GM12891 (cell line): Measurements from ENCODE around the gene CAMTA1.

ENCODE experiments used
- DNase-seq: peaks from one replicate; pipeline ENCODE4 v3.0.0; 2011; ENCODE audit warnings: low spot score; ENCODE audit not compliant: insufficient read length
- FAIRE-seq: peaks from 2 replicates; lab custom pipeline; 2011; peaks lifted over from hg19 to GRCh38; lab: Jason Lieb, UNC
- PAX5 ChIP-seq: IDR thresholded peaks from 2 replicates; pipeline ENCODE4 v1.6.1; 2011; ENCODE audit warnings: low read length, moderate library complexity, mild to moderate bottlenecking; ENCODE audit not compliant: insufficient read depth, severe bottlenecking
- POLR2A ChIP-seq: IDR thresholded peaks from 2 replicates; pipeline ENCODE4 v1.6.1; 2011; ENCODE audit warnings: low read depth, low read length, control low read depth
- POLR2AphosphoS5 ChIP-seq: IDR thresholded peaks from 2 replicates; pipeline ENCODE4 v1.6.1; 2011; ENCODE audit warnings: low read depth, low read length, control low read depth
- POU2F2 ChIP-seq: IDR thresholded peaks from 2 replicates; pipeline ENCODE4 v1.6.1; 2011; ENCODE audit warnings: low read depth, mild to moderate bottlenecking, control low read depth, low read length, moderate library complexity
- SPI1 ChIP-seq: IDR thresholded peaks from 2 replicates; pipeline ENCODE4 v1.6.1; 2011; ENCODE audit warnings: low read depth, low read length, control low read depth
- TAF1 ChIP-seq: IDR thresholded peaks from 2 replicates; pipeline ENCODE4 v1.6.1; 2011; ENCODE audit warnings: low read depth, low read length, control low read depth

The CAMTA1 gene

DNA sequence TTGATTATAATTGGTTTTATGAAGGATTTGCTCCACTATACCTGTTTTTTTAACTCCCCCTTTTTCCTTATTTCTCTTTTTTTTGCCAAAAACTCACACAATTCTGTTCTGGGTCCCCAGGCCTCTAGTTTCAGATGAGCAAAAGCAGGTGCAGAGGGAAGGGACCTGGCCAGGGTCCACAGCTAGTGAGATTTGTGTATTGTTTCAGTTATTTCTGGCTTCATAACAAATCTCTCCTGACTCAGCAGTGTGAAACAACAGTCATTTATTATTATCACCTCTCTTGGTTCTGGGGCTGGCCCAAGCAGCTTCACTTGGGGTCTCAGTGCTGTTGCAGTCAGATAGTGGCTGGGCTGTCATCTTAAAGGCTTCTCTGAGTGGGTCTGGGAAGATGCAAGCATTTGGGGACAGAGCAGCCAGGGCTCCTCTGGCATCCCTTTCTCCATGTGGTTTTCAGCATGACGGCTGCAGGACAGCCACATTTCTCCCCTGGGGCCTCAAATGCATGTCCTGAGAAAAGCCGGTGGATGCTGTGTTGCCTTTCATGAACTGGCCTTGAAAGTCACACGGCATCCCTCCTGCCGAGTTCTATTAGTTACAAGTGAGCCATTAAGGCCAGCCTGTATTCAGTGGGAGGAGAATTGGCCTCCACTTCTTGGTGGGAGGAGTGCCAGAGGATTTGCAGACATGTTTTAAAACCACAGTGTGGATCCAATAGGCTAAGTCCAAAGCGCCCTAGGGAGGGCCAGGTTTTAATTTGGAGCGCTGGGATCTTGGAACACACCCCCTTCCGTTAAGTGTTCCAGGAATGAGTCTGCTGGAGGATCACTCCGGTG, 137.1 kb downstream of the CAMTA1 start:
- DNase-seq, result no peak
- no peak for FAIRE-seq
- TF ChIP-seq TAF1 (no peak), POU2F2 (no peak), POLR2AphosphoS5 (no peak), POLR2A (no peak), PAX5 (no peak), SPI1 (no peak)

DNA sequence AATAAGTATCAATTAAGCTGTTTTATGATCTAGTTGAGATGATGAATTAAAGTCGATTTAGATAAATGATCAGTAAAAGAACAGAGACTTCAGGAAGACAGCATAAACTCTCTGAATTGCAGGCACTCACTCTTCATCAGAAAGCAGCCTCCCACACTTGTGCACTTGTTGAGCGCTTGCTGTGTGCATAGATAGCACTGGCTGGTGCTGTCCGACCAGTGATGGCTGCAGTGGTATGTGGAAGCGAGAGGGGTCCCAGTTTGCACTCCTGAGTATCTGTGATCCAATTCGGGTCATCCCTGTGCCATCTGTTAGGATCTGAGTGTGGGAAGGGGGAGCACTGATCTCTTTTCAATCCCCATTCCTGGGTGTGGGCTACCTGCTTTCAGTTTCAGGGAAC, 137.8 kb downstream of the CAMTA1 start:
- FAIRE-seq (no peak), DNase-seq (no peak)
- no peak for TF ChIP-seq POLR2AphosphoS5
- TF ChIP-seq PAX5, result no peak
- no peak for TF ChIP-seq POLR2A
- no peak for TF ChIP-seq SPI1
- no peak for TF ChIP-seq TAF1
- no peak for TF ChIP-seq POU2F2

DNA sequence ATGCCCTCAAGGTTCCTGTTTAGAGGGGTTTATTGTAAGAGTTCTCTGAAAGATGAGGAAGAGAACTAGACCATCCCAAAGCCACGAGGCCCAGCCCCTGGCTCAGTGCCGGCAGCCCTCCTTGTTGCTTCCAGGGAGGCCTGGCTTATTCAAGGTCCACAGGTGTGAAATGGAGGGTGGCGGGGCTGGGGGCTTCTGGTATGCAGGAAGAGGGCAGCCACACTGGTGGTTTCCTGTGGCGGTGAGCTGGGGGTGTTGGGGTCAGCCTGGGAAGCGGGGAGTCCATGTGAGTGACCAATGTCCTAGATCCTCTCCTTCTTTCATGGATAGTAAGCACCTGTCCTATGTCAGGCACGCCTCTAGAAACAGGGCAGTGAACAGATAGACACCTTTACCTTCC, 138.2 kb downstream of the CAMTA1 start:
- DNase-seq, result no peak
- TF ChIP-seq POU2F2 (no peak), POLR2AphosphoS5 (no peak), SPI1 (no peak), TAF1 (no peak), POLR2A (no peak), PAX5 (no peak)
- FAIRE-seq, result no peak

- DNase-seq, result no peak
- no peak for TF ChIP-seq POLR2A
- TF ChIP-seq TAF1, result no peak
- no peak for TF ChIP-seq POLR2AphosphoS5
- TF ChIP-seq POU2F2, result no peak
- no peak for TF ChIP-seq SPI1
- TF ChIP-seq PAX5, result no peak
- FAIRE-seq, result no peak
Observed at GRCh38 chr1:6923955-6924881, 139.0 kb downstream of the CAMTA1 start.

DNA sequence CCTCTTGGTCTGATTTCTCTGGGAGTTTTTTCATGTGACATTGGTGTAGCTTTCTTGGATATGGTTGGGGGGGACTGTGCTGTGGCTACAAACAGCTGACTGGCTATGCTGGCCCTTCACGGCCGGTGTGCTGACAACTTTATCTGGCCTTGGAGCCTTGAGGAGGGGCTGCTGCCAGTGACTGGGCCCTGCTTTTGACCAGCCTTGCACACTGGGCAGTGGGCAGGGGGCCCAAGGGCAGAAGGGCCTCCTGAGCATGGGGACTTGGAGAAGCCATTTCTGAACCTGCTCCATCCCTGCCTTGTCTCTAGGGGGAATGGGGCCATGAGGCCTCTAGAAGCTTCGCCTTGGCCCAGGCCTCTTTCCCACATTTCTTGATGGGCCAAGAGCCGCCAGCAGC, 139.6 kb downstream of the CAMTA1 start:
- DNase-seq (no peak), FAIRE-seq (no peak)
- no peak for TF ChIP-seq POLR2AphosphoS5

DNA sequence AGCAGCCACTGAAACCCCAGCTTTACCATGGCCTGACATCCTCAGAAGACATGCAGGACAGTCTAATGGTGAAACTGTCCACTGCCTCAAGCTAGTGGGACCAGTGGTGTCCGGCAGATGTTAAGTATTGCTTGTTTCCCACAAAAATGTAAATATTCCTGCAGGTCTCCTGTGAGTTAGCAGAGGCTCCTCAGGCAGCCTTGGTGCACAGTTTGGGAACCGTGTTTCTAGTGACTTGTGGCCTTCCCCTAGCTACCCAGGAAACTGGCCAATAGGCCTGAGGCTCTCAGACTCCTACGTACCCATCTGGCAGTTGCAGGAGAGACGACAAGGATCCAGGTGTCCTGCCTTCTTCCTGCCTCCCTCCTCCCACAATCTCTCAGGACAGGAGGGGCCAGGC, 142.4 kb downstream of the CAMTA1 start:
- DNase-seq, result no peak
- FAIRE-seq, result no peak
- TF ChIP-seq POLR2A (no peak), SPI1 (no peak), PAX5 (no peak), POU2F2 (no peak), POLR2AphosphoS5 (no peak), TAF1 (no peak)

- DNase-seq, result no peak
- no peak for FAIRE-seq
- TF ChIP-seq POU2F2 (no peak), POLR2A (no peak), POLR2AphosphoS5 (no peak), PAX5 (no peak), SPI1 (no peak)
Observed at GRCh38 chr1:6928106-6928885, 143.0 kb downstream of the CAMTA1 start.

DNA sequence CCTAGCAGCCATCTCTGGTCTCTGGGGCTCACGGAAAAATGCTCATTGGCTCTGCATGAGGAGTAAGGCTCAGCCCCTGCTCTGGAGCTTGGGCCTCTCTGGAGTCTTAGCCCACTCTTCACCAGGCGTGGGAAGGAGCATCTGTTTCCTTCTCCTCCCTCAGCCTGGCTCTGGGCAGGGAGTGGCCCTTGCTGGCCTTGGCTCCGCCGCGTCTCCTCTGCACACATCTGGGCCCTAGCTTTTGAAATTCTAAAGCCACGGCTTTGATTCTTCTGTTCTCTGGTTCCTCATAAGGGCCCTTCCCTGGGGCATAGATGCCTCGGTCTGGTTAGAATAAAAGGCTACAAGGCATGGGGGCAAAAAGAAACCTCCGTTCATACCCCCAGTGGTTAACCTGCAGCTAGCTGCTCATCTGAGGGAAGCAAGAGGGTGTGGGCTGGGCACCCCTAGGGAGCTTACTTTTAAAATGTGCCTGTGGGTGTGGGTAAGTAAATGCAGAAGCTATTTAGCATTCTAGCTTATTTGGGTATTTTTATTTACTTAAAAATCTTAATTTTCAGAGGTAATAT, 145.6 kb downstream of the CAMTA1 start:
- TF ChIP-seq SPI1, result no peak
- TF ChIP-seq PAX5, result no peak
- DNase-seq, result no peak
- FAIRE-seq, result no peak

DNA sequence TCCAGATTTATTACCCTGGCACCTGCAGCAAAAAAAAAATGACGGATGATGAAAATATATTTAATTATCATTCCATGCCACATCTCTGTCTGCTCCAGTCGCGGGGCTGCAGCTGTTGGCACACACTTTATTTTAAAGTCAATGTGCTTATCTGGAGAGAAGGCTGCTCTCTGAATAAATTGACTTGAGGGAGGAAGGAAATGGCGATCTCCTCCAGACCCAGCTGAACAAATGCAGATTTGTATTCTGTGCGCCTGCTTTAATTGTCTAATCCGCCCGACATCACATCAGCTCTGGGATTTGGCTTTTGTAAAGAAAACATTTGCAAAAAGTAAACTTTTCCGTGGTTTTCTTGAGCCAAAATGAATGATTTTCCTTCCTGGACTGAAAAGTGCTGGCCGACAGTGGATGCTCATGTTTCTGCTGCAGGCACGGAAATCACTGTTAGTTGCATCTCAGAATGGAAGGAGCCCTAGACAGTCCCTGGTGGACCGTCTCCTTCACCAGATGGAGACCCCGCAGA, 150.2 kb downstream of the CAMTA1 start:
- TF ChIP-seq POLR2A, result no peak
- TF ChIP-seq SPI1, result no peak
- DNase-seq (no peak), FAIRE-seq (no peak)
